Mesenchymal stem cell (in vitro differentiated cells and primary cell): Measurements from ENCODE around the gene KAT8.

Source experiments
- DNase-seq: peaks from one replicate; pipeline ENCODE4 v3.0.0-alpha.2; 2013
- H2AFZ ChIP-seq: one replicate; pipeline ENCODE4 v1.6.1; 2013; ENCODE audit warnings: low read depth, mild to moderate bottlenecking, control low read depth, inconsistent platforms, low read length, moderate library complexity
- H2AK5ac ChIP-seq: 2 replicates; pipeline ENCODE4 v1.6.1; 2013; ENCODE audit warnings: low read length, moderate library complexity, mild to moderate bottlenecking, inconsistent platforms; ENCODE audit not compliant: severe bottlenecking
- H2BK120ac ChIP-seq: one replicate; pipeline ENCODE4 v1.6.1; 2013; ENCODE audit warnings: low read depth, mild to moderate bottlenecking, inconsistent platforms, low read length, moderate library complexity
- H2BK12ac ChIP-seq, 2 experiments: one replicate each; pipeline ENCODE4 v1.6.1; 2013; ENCODE audit warnings: inconsistent platforms in 2 of 2, low read length in 2 of 2, mild to moderate bottlenecking in 2 of 2, moderate library complexity in 2 of 2, control low read depth in 1 of 2
- H2BK15ac ChIP-seq: one replicate; pipeline ENCODE4 v1.6.1; 2013; ENCODE audit warnings: mild to moderate bottlenecking, low read depth, inconsistent platforms; ENCODE audit not compliant: poor library complexity, severe bottlenecking
- H2BK5ac ChIP-seq: 2 replicates; pipeline ENCODE4 v1.6.1; 2013; ENCODE audit warnings: low read depth, mild to moderate bottlenecking, low read length, control low read depth, inconsistent platforms; ENCODE audit not compliant: poor library complexity, severe bottlenecking
- H3K14ac ChIP-seq, 2 experiments: one replicate each; pipeline ENCODE4 v1.6.1; 2013; ENCODE audit warnings: inconsistent platforms in 2 of 2, low read length in 2 of 2, control low read depth in 1 of 2, mild to moderate bottlenecking in 1 of 2, moderate library complexity in 1 of 2
- H3K18ac ChIP-seq, 2 experiments: one replicate each; pipeline ENCODE4 v1.6.1; 2013; ENCODE audit warnings: inconsistent platforms in 2 of 2, low read length in 2 of 2, control low read depth in 1 of 2, low read depth in 1 of 2, mild to moderate bottlenecking in 1 of 2
- H3K23ac ChIP-seq, 2 experiments: one replicate each; pipeline ENCODE4 v1.6.1; 2013; ENCODE audit warnings: inconsistent platforms in 2 of 2, low read length in 2 of 2, mild to moderate bottlenecking in 2 of 2, moderate library complexity in 2 of 2, control low read depth in 1 of 2
- H3K27ac ChIP-seq: 2 replicates; pipeline ENCODE4 v1.5.1; 2013; ENCODE audit warnings: mild to moderate bottlenecking, moderate library complexity, low read length, control low read depth, inconsistent platforms; ENCODE audit not compliant: poor library complexity, severe bottlenecking
- H3K27me3 ChIP-seq, 2 experiments: 2 replicates each; pipeline versions ENCODE4 v1.6.1 to v1.7.0; 2013; ENCODE audit warnings: low read length in 2 of 2, mild to moderate bottlenecking in 2 of 2, moderate library complexity in 2 of 2, control low read depth in 1 of 2, inconsistent platforms in 1 of 2; ENCODE audit not compliant: control insufficient read depth in 1 of 2, insufficient read depth in 1 of 2
- H3K36me3 ChIP-seq, 2 experiments: 2 replicates each; pipeline versions ENCODE4 v1.6.1 to v1.7.0; 2013; ENCODE audit warnings: low read length in 2 of 2, control low read depth in 1 of 2, inconsistent platforms in 1 of 2, low read depth in 1 of 2, mild to moderate bottlenecking in 1 of 2; ENCODE audit not compliant: insufficient read depth in 2 of 2, control insufficient read depth in 1 of 2
- H3K4ac ChIP-seq, 2 experiments: one replicate each; pipeline ENCODE4 v1.6.1; 2013; ENCODE audit warnings: inconsistent platforms in 2 of 2, low read length in 2 of 2, mild to moderate bottlenecking in 2 of 2, moderate library complexity in 2 of 2, control low read depth in 1 of 2, low read depth in 1 of 2
- H3K4me1 ChIP-seq: 2 replicates; pipeline ENCODE4 v1.6.1; 2013; ENCODE audit warnings: low read depth, low read length, control low read depth; ENCODE audit not compliant: control insufficient read depth, insufficient read depth
- H3K4me2 ChIP-seq: 2 replicates; pipeline ENCODE4 v1.6.1; 2013; ENCODE audit warnings: low read length, mild to moderate bottlenecking, inconsistent platforms; ENCODE audit not compliant: poor library complexity, severe bottlenecking
- H3K4me3 ChIP-seq, 2 experiments: 2 replicates each; pipeline versions ENCODE4 v1.5.1 to v1.7.0; 2013; ENCODE audit warnings: low read length in 2 of 2, mild to moderate bottlenecking in 2 of 2, control low read depth in 1 of 2, low read depth in 1 of 2; ENCODE audit not compliant: insufficient read depth in 1 of 2
- H3K79me1 ChIP-seq: replicated peaks from 2 replicates; pipeline ENCODE4 v1.6.1; 2013; ENCODE audit warnings: mild to moderate bottlenecking, control low read depth, low read length, inconsistent platforms; ENCODE audit not compliant: poor library complexity, severe bottlenecking
- H3K9ac ChIP-seq: 2 replicates; pipeline ENCODE4 v1.7.0; 2013; ENCODE audit warnings: mild to moderate bottlenecking, low read length, moderate library complexity
- H3K9me3 ChIP-seq: 2 replicates; pipeline ENCODE4 v1.7.0; 2013; ENCODE audit warnings: mild to moderate bottlenecking, low read length; ENCODE audit not compliant: control insufficient read depth
- H4K8ac ChIP-seq: one replicate; pipeline ENCODE4 v1.6.1; 2013; ENCODE audit warnings: inconsistent platforms, mild to moderate bottlenecking, low read length, moderate library complexity
- H4K91ac ChIP-seq: one replicate; pipeline ENCODE4 v1.6.1; 2013; ENCODE audit warnings: mild to moderate bottlenecking, low read length, inconsistent platforms
- WGBS: methylation state at CpG from one replicate; pipeline ENCODE4 v1.1.7; 2013; ENCODE audit warnings: mixed read lengths; 5-methylcytosine and 5-hydroxymethylcytosine counted together

Gene KAT8

GRCh38 chr16:31079342-31079944 lies 38.0 kb upstream of the KAT8 start:
- no peak overlapping the region for H3K4ac ChIP-seq
- peaks cover 67% of the 10 kb centered on the region for H3K79me1 ChIP-seq
- H3K36me3 ChIP-seq: peaks cover 85 to 87% of the 10 kb centered on the region in 2 experiments
- H3K18ac ChIP-seq: no peak overlapping the region
- no peak overlapping the region for H2AFZ ChIP-seq
- WGBS: 90% methylated on average over 13 of the region's 13 CpGs
- no peak overlapping the region for H3K9ac ChIP-seq
- H3K9me3 ChIP-seq: no peaks in the 10 kb centered on the region
- no peak overlapping the region for H4K91ac ChIP-seq
- no peak overlapping the region for H4K8ac ChIP-seq
- H3K23ac ChIP-seq: no peak overlapping the region
- no peak overlapping the region for H2BK5ac ChIP-seq
- H2AK5ac ChIP-seq: no peak overlapping the region
- peaks cover 21% of the 10 kb centered on the region for H3K4me1 ChIP-seq
- no peak overlapping the region for H3K4me3 ChIP-seq
- H3K27me3 ChIP-seq: no peaks in the 10 kb centered on the region
- H2BK120ac ChIP-seq: no peak overlapping the region
- no peak for DNase-seq
- no peak overlapping the region for H3K14ac ChIP-seq
- H2BK12ac ChIP-seq: no peak overlapping the region
- H3K27ac ChIP-seq: no peak overlapping the region
- H2BK15ac ChIP-seq: no peak overlapping the region
- no peak overlapping the region for H3K4me2 ChIP-seq

GRCh38 chr16:31080035-31080629 lies 37.3 kb upstream of the KAT8 start:
- Histone ChIP-seq H2AK5ac (no peak overlapping the region), H3K4me2 (no peak overlapping the region)
- 98% methylated on average over 40 of the region's 40 CpGs for WGBS

GRCh38 chr16:31080756-31081419 lies 36.6 kb upstream of the KAT8 start:
- no peaks in the 10 kb centered on the region for H3K27me3 ChIP-seq
- H3K27ac ChIP-seq: no peak overlapping the region
- H3K4me3 ChIP-seq: no peak overlapping the region
- H2BK5ac ChIP-seq: no peak overlapping the region
- no peak overlapping the region for H4K8ac ChIP-seq
- H3K4ac ChIP-seq: no peak overlapping the region
- no peak overlapping the region for H3K18ac ChIP-seq
- peaks cover 71% of the 10 kb centered on the region for H3K79me1 ChIP-seq
- H2BK120ac ChIP-seq: no peak overlapping the region
- H4K91ac ChIP-seq: no peak overlapping the region
- no peak overlapping the region for H2AK5ac ChIP-seq
- no peak overlapping the region for H2BK15ac ChIP-seq
- H3K14ac ChIP-seq: no peak overlapping the region
- 97% methylated on average over 13 of the region's 13 CpGs for WGBS
- H2AFZ ChIP-seq: no peak overlapping the region
- H3K4me1 ChIP-seq: peaks cover 21% of the 10 kb centered on the region
- peaks cover 99 to 100% of the 10 kb centered on the region in 2 experiments for H3K36me3 ChIP-seq
- no peak for DNase-seq
- no peak overlapping the region for H3K23ac ChIP-seq
- no peak overlapping the region for H3K4me2 ChIP-seq
- no peaks in the 10 kb centered on the region for H3K9me3 ChIP-seq
- no peak overlapping the region for H2BK12ac ChIP-seq
- no peak overlapping the region for H3K9ac ChIP-seq

More at GRCh38 chr16:31080035-31080629, 37.3 kb upstream of the KAT8 start:
- Histone ChIP-seq H2BK5ac (no peak overlapping the region), H3K36me3 (peaks cover 92 to 94% of the 10 kb centered on the region in 2 experiments), H2BK120ac (no peak overlapping the region), H3K4me3 (no peak overlapping the region), H4K91ac (no peak overlapping the region), H3K23ac (no peak overlapping the region), H3K79me1 (peaks cover 71% of the 10 kb centered on the region), H3K18ac (no peak overlapping the region), H3K4ac (no peak overlapping the region), H3K14ac (no peak overlapping the region), H3K9ac (no peak overlapping the region), H3K27me3 (no peaks in the 10 kb centered on the region), H3K9me3 (no peaks in the 10 kb centered on the region), H2AFZ (no peak overlapping the region), H3K27ac (no peak overlapping the region), H3K4me1 (peaks cover 21% of the 10 kb centered on the region), H2BK12ac (no peak overlapping the region), H4K8ac (no peak overlapping the region), H2BK15ac (no peak overlapping the region)
- DNase-seq: no peak
